ENCODE results near the gene LOXL4. TPM values are rescaled to one million over a fixed set of nuclear protein-coding genes. Genes with fewer than 3 reads are reported as not detected.

LOXL4 gene
- total RNA-seq, 1 experiment from 2014 or later: 1.3 TPM

- TF ChIP-seq, protein P1, sequence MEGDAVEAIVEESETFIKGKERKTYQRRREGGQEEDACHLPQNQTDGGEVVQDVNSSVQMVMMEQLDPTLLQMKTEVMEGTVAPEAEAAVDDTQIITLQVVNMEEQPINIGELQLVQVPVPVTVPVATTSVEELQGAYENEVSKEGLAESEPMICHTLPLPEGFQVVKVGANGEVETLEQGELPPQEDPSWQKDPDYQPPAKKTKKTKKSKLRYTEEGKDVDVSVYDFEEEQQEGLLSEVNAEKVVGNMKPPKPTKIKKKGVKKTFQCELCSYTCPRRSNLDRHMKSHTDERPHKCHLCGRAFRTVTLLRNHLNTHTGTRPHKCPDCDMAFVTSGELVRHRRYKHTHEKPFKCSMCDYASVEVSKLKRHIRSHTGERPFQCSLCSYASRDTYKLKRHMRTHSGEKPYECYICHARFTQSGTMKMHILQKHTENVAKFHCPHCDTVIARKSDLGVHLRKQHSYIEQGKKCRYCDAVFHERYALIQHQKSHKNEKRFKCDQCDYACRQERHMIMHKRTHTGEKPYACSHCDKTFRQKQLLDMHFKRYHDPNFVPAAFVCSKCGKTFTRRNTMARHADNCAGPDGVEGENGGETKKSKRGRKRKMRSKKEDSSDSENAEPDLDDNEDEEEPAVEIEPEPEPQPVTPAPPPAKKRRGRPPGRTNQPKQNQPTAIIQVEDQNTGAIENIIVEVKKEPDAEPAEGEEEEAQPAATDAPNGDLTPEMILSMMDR (IDR thresholded peaks at IDR 0.05 in 2 of 3, conservative IDR thresholded peaks at IDR 0.05 in 1 of 3; ENCODE audit: borderline replicate concordance in 1 of 3, insufficient read depth in 1 of 3, low read depth in 2 of 3, low read length in 2 of 3): no peak
- TF ChIP-seq SIN3A (IDR thresholded peaks at IDR 0.05; ENCODE audit: low read depth) (no peak), ZNF274 (IDR thresholded peaks at IDR 0.05; ENCODE audit: low read depth, low read length) (no peak)
These were observed 10.0 kb downstream of the LOXL4 start (continued) for GRCh38 chr10:98257961-98258360.

DNA sequence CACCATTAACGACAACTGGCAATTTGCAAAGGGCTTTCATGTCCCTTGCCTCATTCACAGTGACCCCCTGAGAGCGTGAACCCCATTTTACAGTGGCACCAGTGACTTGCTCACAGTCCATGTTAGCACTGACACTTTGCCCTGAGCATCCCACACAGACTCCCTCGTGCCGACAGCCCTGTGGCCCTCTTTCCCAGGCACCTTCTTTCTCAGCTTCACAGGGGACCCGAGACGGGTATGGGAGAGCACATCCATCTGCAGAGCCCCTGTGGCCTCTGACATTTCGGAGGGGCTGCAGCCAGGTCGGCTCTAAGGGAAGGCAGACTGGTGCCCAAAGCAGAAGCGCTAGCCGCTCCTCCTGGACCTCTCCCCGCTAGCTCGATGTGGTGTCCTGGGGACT, 10.8 kb downstream of the LOXL4 start:
- RAD21 ChIA-PET (ENCODE audit: low non-redundant PET in 1 of 2, low total read pairs in 2 of 2, uncharacterized antibody in 2 of 2, unreplicated experiment in 2 of 2): no interaction called here
- no peaks in the 10 kb centered on the region for H3K9me3 ChIP-seq (ENCODE audit: control insufficient read depth in 1 of 2, insufficient read depth in 1 of 2, low read depth in 1 of 2, low read length in 2 of 2)
- H3K4me1 ChIP-seq (ENCODE audit: control insufficient read depth in 1 of 2, insufficient read depth in 2 of 2, low read length in 2 of 2): no peaks in the 10 kb centered on the region
- H3K36me3 ChIP-seq (ENCODE audit: control insufficient read depth in 1 of 2, insufficient read depth in 2 of 2, low read length in 2 of 2): no peaks in the 10 kb centered on the region
- no peak overlapping the region for H2AFZ ChIP-seq (ENCODE audit: low read depth, low read length, poor library complexity, severe bottlenecking)
- no peak overlapping the region for H3K4me3 ChIP-seq (replicated peaks in 1 of 2; ENCODE audit: low read depth in 1 of 2, low read length in 2 of 2)
- ATAC-seq (no peak), DNase-seq (ENCODE audit: low read depth, low spot score) (no peak)
- no TSS peak for BruUV-seq (replicated peaks)
- H3K9me2 ChIP-seq (ENCODE audit: insufficient read depth): no peaks in the 10 kb centered on the region
- TF ChIP-seq EZH2 (IDR thresholded peaks at IDR 0.05) (no peak), EZH2phosphoT487 (IDR thresholded peaks at IDR 0.05; ENCODE audit: borderline replicate concordance) (no peak), TCF7L2 (IDR thresholded peaks at IDR 0.05; ENCODE audit: borderline replicate concordance, extremely low read depth, insufficient read depth, insufficient read length) (no peak), SP1 (IDR thresholded peaks at IDR 0.05; ENCODE audit: low read depth) (no peak), POLR2A (IDR thresholded peaks at IDR 0.05; ENCODE audit: borderline replicate concordance, extremely low read depth, insufficient read depth, insufficient read length) (no peak)
- TF ChIP-seq, protein P2, sequence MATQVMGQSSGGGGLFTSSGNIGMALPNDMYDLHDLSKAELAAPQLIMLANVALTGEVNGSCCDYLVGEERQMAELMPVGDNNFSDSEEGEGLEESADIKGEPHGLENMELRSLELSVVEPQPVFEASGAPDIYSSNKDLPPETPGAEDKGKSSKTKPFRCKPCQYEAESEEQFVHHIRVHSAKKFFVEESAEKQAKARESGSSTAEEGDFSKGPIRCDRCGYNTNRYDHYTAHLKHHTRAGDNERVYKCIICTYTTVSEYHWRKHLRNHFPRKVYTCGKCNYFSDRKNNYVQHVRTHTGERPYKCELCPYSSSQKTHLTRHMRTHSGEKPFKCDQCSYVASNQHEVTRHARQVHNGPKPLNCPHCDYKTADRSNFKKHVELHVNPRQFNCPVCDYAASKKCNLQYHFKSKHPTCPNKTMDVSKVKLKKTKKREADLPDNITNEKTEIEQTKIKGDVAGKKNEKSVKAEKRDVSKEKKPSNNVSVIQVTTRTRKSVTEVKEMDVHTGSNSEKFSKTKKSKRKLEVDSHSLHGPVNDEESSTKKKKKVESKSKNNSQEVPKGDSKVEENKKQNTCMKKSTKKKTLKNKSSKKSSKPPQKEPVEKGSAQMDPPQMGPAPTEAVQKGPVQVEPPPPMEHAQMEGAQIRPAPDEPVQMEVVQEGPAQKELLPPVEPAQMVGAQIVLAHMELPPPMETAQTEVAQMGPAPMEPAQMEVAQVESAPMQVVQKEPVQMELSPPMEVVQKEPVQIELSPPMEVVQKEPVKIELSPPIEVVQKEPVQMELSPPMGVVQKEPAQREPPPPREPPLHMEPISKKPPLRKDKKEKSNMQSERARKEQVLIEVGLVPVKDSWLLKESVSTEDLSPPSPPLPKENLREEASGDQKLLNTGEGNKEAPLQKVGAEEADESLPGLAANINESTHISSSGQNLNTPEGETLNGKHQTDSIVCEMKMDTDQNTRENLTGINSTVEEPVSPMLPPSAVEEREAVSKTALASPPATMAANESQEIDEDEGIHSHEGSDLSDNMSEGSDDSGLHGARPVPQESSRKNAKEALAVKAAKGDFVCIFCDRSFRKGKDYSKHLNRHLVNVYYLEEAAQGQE (IDR thresholded peaks at IDR 0.05; ENCODE audit: low read depth): no peak
- TF ChIP-seq, protein P1 (IDR thresholded peaks at IDR 0.05 in 2 of 3, conservative IDR thresholded peaks at IDR 0.05 in 1 of 3; ENCODE audit: borderline replicate concordance in 1 of 3, insufficient read depth in 1 of 3, low read depth in 2 of 3, low read length in 2 of 3): no peak
- no peak overlapping the region for H3K27ac ChIP-seq (ENCODE audit: low read depth, low read length)
- CTCF ChIA-PET: no interaction called here
- intact Hi-C loops (cut with micrococcal nuclease): no loop called here
- H3K27me3 ChIP-seq (ENCODE audit: insufficient read depth, low read length): no peaks in the 10 kb centered on the region
- POLR2A ChIA-PET: no interaction called here
- no peaks in the 10 kb centered on the region for H3K79me2 ChIP-seq (ENCODE audit: insufficient read depth, low read length)
- no peaks in the 10 kb centered on the region for H4K20me1 ChIP-seq (ENCODE audit: insufficient read depth)
- no peak overlapping the region for H3K4me2 ChIP-seq (ENCODE audit: low read length)
- no peak overlapping the region for H3K9ac ChIP-seq (ENCODE audit: low read length)
